Thoracic aorta (tissue), 2 donors: ENCODE measurements around the gene RRP9. TPM values are rescaled to one million over a fixed set of nuclear protein-coding genes. Genes with fewer than 3 reads are reported as not detected.

Source experiments
- ATAC-seq: fragments of 150-250 bp; one replicate; pipeline ENCODE4 v1.8.0; 2017; ENCODE audit warnings: low read depth; ENCODE audit not compliant: insufficient number of reproducible peaks, low FRiP score
- DNase-seq: peaks from one replicate; pipeline ENCODE4 v3.0.0-alpha.2; 2020; ENCODE audit warnings: low spot score
- H3K27ac ChIP-seq, 2 donors: fragments of 200-600 bp; sonication (generic); 1 replicate in 1 of 2; 2 replicates in 1 of 2; pipeline ENCODE4 v1.5.1; 2016; ENCODE audit warnings: mild to moderate bottlenecking in 2 of 2, moderate library complexity in 2 of 2
- H3K27me3 ChIP-seq: fragments of 200-600 bp; sonication (generic); replicated peaks from 2 replicates; pipeline ENCODE4 v1.6.0; 2016; ENCODE audit warnings: mild to moderate bottlenecking; ENCODE audit not compliant: insufficient read depth
- H3K36me3 ChIP-seq: fragments of 200-600 bp; sonication (generic); one replicate; pipeline ENCODE4 v1.5.1; 2016
- H3K4me1 ChIP-seq, 2 donors: fragments of 200-600 bp; sonication (generic); 1 replicate in 1 of 2; 2 replicates in 1 of 2; pipeline versions ENCODE4 v1.5.1 to v1.6.0; 2016; ENCODE audit warnings: low read depth in 2 of 2, mild to moderate bottlenecking in 1 of 2; ENCODE audit not compliant: control insufficient read depth in 1 of 2
- H3K4me3 ChIP-seq: fragments of 200-600 bp; sonication (generic); 2 replicates; pipeline ENCODE4 v1.5.1; 2016; ENCODE audit warnings: mild to moderate bottlenecking
- H3K9me3 ChIP-seq: fragments of 200-600 bp; sonication (generic); 2 replicates; pipeline ENCODE4 v1.5.1; 2016
- total RNA-seq, 2 donors: library from RNA; depleted of rRNA; stranded (reverse); fragments of >200 nt; gene quantifications; one replicate each; pipeline versions ENCODE4 v1.1.0 to v1.2.3, GENCODE V29; 2016
- TF ChIP-seq, protein P1 (sequence below): fragments of 200-600 bp; sonication (generic); IDR thresholded peaks from one replicate; pipeline ENCODE4 v1.5.1; 2019; ENCODE audit warnings: antibody characterized with exemption

Gene RRP9
- total RNA-seq, 2 donors from 2014 or later = 7.7 to 21.8 TPM

GRCh38 chr3:51960386-51960785 is 18.7 kb upstream of the RRP9 start:
- Histone ChIP-seq H3K27ac (no peak overlapping the region), H3K4me1 (peaks cover 18 to 56% of the 10 kb centered on the region in 2 donors)
- ATAC-seq = no peak

GRCh38 chr3:51959651-51960050 is 17.9 kb upstream of the RRP9 start:
- Histone ChIP-seq H3K4me3 (no peak overlapping the region), H3K36me3 (peaks cover 17% of the 10 kb centered on the region), H3K27ac (no peak overlapping the region), H3K27me3 (no peaks in the 10 kb centered on the region), H3K4me1 (peaks cover 10 to 51% of the 10 kb centered on the region in 2 donors), H3K9me3 (no peaks in the 10 kb centered on the region)
- TF ChIP-seq, protein P1, sequence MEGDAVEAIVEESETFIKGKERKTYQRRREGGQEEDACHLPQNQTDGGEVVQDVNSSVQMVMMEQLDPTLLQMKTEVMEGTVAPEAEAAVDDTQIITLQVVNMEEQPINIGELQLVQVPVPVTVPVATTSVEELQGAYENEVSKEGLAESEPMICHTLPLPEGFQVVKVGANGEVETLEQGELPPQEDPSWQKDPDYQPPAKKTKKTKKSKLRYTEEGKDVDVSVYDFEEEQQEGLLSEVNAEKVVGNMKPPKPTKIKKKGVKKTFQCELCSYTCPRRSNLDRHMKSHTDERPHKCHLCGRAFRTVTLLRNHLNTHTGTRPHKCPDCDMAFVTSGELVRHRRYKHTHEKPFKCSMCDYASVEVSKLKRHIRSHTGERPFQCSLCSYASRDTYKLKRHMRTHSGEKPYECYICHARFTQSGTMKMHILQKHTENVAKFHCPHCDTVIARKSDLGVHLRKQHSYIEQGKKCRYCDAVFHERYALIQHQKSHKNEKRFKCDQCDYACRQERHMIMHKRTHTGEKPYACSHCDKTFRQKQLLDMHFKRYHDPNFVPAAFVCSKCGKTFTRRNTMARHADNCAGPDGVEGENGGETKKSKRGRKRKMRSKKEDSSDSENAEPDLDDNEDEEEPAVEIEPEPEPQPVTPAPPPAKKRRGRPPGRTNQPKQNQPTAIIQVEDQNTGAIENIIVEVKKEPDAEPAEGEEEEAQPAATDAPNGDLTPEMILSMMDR = no peak
- no peak for ATAC-seq
- no peak for DNase-seq

More at GRCh38 chr3:51960386-51960785, 18.7 kb upstream of the RRP9 start:
- H3K9me3 ChIP-seq = no peaks in the 10 kb centered on the region
- no peak for DNase-seq
- peaks cover 17% of the 10 kb centered on the region for H3K36me3 ChIP-seq
- H3K27me3 ChIP-seq = no peaks in the 10 kb centered on the region
- TF ChIP-seq, protein P1 = no peak
- H3K4me3 ChIP-seq = no peak overlapping the region

DNA sequence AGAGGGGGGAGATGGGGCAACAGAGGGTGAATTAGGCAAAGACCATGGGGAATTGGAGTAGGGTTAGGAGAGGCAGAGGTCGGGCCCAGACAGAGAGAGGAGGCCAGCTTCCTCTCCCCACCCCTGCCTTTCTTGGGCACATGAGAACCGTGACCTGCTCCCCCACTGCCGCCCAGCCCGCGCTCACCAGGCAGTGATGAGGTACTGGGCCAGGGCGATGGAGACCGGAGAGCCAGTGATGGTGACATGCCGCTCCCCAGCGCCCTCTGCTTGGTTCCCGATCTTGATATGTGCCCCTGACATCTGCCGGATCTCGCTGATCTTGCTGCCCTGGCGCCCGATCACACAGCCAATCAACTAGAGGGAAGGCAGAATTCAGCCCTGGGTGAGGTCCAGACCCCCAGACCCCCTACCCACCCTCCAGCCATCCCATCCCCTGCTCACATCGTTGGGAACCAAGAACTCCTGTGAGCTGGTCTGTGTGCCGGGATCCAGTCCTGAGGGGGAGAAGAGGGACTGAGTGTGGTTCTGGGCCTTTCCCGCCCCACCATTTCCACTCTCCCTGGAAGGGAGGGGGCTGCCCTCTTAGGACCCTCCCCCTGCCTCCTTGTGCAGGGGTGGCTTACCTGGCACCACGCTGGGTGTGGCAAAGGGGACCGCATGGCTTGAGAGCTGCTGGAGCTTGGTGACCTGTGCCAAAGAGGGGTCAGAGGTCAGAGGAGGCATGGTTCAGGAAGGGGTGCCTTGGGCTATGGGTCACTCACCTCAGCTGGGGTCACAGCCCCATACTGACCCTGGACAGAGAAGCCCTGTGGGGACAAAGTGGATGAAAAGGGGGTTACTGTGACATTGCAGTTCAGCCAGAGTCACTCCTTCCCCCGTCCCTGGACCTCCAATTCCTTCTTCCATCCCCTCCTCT is 17.2 kb upstream of the RRP9 start:
- no peaks in the 10 kb centered on the region for H3K9me3 ChIP-seq
- H3K36me3 ChIP-seq = peaks cover 17% of the 10 kb centered on the region
- no peak overlapping the region for H3K4me3 ChIP-seq
- H3K27ac ChIP-seq = no peak overlapping the region
- no peak for DNase-seq
- H3K27me3 ChIP-seq = no peaks in the 10 kb centered on the region
- TF ChIP-seq, protein P1 = no peak
- ATAC-seq = no peak
- H3K4me1 ChIP-seq = peaks cover 3 to 43% of the 10 kb centered on the region in 2 donors

DNA sequence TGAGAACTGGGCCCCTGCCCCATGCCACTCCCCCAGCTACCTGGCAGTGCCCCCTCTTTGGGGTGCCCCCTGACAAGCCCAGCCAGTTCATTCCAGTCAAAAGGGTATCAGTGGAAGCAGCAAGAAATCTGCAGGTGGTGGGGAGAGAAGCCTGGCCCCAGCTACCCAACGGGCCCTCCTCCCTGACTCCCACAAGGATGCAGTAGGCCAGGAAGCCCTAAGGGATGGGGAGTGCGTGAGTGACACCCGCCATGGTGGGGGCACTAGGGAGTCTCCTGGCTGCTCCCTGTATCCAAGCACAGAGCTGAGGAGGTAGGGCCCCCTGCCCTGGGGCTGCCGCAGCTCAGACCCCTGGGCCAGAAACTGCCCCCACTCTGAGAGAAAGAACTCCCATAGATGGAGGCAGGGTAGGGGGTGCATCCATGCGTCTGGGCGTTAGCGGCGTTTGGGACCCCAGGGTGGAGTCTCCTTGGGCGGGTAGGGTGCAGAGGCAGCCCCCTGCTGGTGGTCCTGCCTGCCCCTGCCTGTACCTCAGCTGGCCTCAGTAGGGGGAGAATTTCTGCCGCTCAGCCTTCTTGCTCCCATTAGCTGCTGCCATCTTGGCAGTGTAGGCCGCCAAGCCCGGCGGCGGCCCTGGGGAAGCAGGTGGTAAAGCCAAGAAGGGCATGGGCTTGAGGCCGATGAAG is 16.0 kb upstream of the RRP9 start:
- Histone ChIP-seq H3K27ac (no peak overlapping the region), H3K9me3 (no peaks in the 10 kb centered on the region), H3K36me3 (peaks cover 17% of the 10 kb centered on the region), H3K27me3 (no peaks in the 10 kb centered on the region), H3K4me3 (no peak overlapping the region), H3K4me1 (peaks cover 3 to 31% of the 10 kb centered on the region in 2 donors)
- TF ChIP-seq, protein P1 = no peak
- DNase-seq = no peak
- no peak for ATAC-seq
